Calu3 (cell line): ENCODE data around the gene ZNF213. TPM values are rescaled to one million over a fixed set of nuclear protein-coding genes. Genes with fewer than 3 reads are reported as not detected.
"Not testable (repeated sequence)": the region's sequence is repeated elsewhere in the genome, so short reads cannot be mapped to it uniquely, and the experiment has no call there.

Experiments
- BruUV-seq: library from RNA; stranded (reverse); fragments of 400-500 nt; replicated peaks from 2 replicates; lab custom pipeline; 2021; lab: Mats Ljungman, UMichigan
- CTCF ChIA-PET: fragments of 300-600 bp; sonication (Branson Sonifier 250); formaldehyde crosslinking; loops from one replicate; lab custom pipeline; 2022; ENCODE audit warnings: antibody characterized with exemption; lab: Charles Lee
- DNase-seq: peaks from one replicate; pipeline ENCODE4 v3.0.0; 2022
- H3K27ac Mint-ChIP-seq: one replicate; pipeline ENCODE4 v1.8.0; 2022; ENCODE audit warnings: mixed read lengths; ENCODE audit not compliant: unreplicated experiment
- H3K27me3 Mint-ChIP-seq: one replicate; pipeline ENCODE4 v1.8.0; 2022; ENCODE audit warnings: mixed read lengths; ENCODE audit not compliant: unreplicated experiment
- H3K36me3 Mint-ChIP-seq: one replicate; pipeline ENCODE4 v1.8.0; 2022; ENCODE audit warnings: mild to moderate bottlenecking, moderate library complexity, mixed read lengths; ENCODE audit not compliant: insufficient read depth, unreplicated experiment
- H3K4me1 Mint-ChIP-seq: one replicate; pipeline ENCODE4 v1.8.0; 2022; ENCODE audit warnings: mild to moderate bottlenecking, low read depth, mixed read lengths; ENCODE audit not compliant: unreplicated experiment
- H3K4me3 Mint-ChIP-seq: one replicate; pipeline ENCODE4 v1.8.0; 2022; ENCODE audit warnings: mild to moderate bottlenecking, low read depth, moderate library complexity, mixed read lengths; ENCODE audit not compliant: unreplicated experiment
- H3K9me3 Mint-ChIP-seq: one replicate; pipeline ENCODE4 v1.8.0; 2022; ENCODE audit warnings: low read depth, mixed read lengths; ENCODE audit not compliant: unreplicated experiment
- CTCF ChIP-seq: fragments of 200-600 bp; IDR thresholded peaks from one replicate; pipeline ENCODE4 v1.8.0; 2022; ENCODE audit warnings: antibody characterized with exemption; ENCODE audit not compliant: unreplicated experiment
- intact Hi-C: fragments of 100-400 bp; cut with micrococcal nuclease; formaldehyde crosslinking; loops from one replicate; pipeline ENCODE4 v1.10.0; 2022; ENCODE audit not compliant: unreplicated experiment
- total RNA-seq: library from RNA; stranded (reverse); gene quantifications from 2 replicates; pipeline ENCODE4 v1.2.3, GENCODE V29; 2022

Gene ZNF213
- total RNA-seq, 1 experiment from 2014 or later: 11.8 TPM

DNA sequence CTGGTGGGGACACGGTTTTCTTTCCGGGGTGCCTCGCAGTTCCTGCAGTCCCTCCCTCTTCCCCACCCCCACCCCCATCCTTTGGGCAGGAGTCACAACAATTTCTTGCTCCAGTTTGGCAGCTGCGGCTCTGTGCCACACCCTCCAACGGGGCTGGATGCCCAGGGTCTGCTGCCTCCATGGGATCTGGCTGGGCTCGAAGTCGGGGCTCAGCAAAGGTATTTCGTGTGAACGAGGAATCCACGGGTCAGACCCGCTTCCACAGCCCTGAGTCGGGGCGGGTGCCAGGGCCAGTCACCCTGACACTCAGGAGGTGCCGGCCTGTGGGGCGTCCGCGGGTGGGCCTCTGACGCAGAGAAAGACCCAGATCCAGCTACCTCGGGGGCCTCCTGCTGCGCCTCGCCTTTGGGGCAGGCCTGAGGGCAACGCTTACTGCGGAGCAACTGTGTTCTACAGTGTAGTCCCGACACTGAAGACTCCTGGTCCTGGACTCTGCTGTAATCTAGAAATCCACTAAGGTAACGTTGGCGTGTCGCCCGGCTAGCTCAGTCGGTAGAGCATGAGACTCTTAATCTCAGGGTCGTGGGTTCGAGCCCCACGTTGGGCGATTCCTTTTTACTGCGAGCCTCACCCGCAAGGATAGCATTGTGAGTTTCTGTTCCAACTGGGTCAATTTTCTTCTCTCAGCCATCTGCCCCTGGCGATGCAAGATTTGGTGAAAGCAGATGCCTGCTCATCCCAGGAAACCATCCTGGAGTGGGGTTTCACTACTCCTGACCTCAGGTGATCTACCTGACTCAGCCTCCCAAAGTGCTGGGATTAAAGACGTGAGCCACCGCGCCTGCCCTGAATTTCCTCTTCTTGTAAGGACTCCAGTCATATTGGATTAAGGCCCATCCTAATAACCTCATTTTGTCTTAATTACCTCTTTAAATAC is 40.6 kb downstream of the ZNF213 start:
- H3K27ac Mint-ChIP-seq: peak overlapping the region; percentile 83

GRCh38 chr16:3179651-3180050 is 44.8 kb downstream of the ZNF213 start:
- no peak overlapping the region for H3K27ac Mint-ChIP-seq
- H3K36me3 Mint-ChIP-seq: peaks cover 45% of the 10 kb centered on the region
- peaks cover 2% of the 10 kb centered on the region for H3K9me3 Mint-ChIP-seq
- CTCF ChIA-PET: no interaction called here
- H3K4me3 Mint-ChIP-seq: no peak overlapping the region
- peaks cover 23% of the 10 kb centered on the region for H3K4me1 Mint-ChIP-seq
- TF ChIP-seq CTCF: no peak
- intact Hi-C loops: loop anchor here (10.0 kb wide), 1 partner anchor 325 kb away; the partner anchor contains the start of gene CLUAP1
- DNase-seq: no peak
- BruUV-seq: no TSS peak
- peaks cover 98% of the 10 kb centered on the region for H3K27me3 Mint-ChIP-seq

More for the DNA sequence above, 40.6 kb downstream of the ZNF213 start:
- Mint-ChIP-seq H3K4me3 (no peak overlapping the region), H3K4me1 (peaks cover 28% of the 10 kb centered on the region), H3K27me3 (peaks cover 87% of the 10 kb centered on the region), H3K9me3 (no peaks in the 10 kb centered on the region), H3K36me3 (peaks cover 37% of the 10 kb centered on the region)
- DNase-seq: peak; percentile 65
- CTCF ChIA-PET: interaction anchor here (0.5 to 0.6 kb wide), 2 partner anchors 8 to 117 kb away, joined by 3 to 5 read pairs; no protein-coding TSS in a partner anchor
- no TSS peak for BruUV-seq
- TF ChIP-seq CTCF: no peak
- intact Hi-C loops: no loop called here

- Mint-ChIP-seq H3K27me3 (peaks cover 90% of the 10 kb centered on the region), H3K4me1 (peaks cover 23% of the 10 kb centered on the region), H3K36me3 (peaks cover 41% of the 10 kb centered on the region), H3K27ac (no peak overlapping the region), H3K4me3 (no peak overlapping the region), H3K9me3 (peaks cover 2% of the 10 kb centered on the region)
- CTCF ChIA-PET: no interaction called here
- intact Hi-C loops: loop anchor here (10.0 kb wide), 1 partner anchor 324 kb away; the partner anchor contains the start of gene CLUAP1
- BruUV-seq: no TSS peak
- no peak for TF ChIP-seq CTCF
- DNase-seq: no peak
Measured at GRCh38 chr16:3180445-3180878, 45.6 kb downstream of the ZNF213 start.

DNA sequence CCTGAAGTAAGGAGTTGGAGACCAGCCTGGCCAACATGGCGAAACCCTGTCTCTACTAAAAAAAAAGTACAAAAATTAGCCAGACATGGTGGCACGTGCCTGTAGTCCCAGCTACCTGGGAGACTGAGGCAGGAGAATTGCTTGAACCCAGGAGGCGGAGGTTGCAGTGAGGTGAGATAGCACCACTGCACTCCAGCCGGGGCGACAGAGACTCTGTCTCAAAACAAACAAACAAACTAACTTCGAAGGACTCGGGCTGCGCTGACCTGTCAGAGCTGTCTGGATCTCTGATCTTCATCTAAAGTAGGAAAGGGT is 47.4 kb downstream of the ZNF213 start:
- DNase-seq, H3K9me3 Mint-ChIP-seq, BruUV-seq: not testable (repeated sequence)
- H3K4me3 Mint-ChIP-seq: peak overlapping the region; percentile 81
- peaks cover 26% of the 10 kb centered on the region for H3K4me1 Mint-ChIP-seq
- peak overlapping the region; percentile 100 for H3K27ac Mint-ChIP-seq
- H3K27me3 Mint-ChIP-seq: peaks cover 86% of the 10 kb centered on the region
- CTCF ChIA-PET: interaction anchor here (0.6 to 1.1 kb wide), 2 partner anchors 320 to 342 kb away, joined by 3 to 4 read pairs; no protein-coding TSS in a partner anchor
- intact Hi-C loops: loop anchor here (10.0 kb wide), 1 partner anchor 323 kb away; the partner anchor contains the start of gene CLUAP1
- H3K36me3 Mint-ChIP-seq: peaks cover 35% of the 10 kb centered on the region
